ENCODE data around the gene SHMT2.

DNA sequence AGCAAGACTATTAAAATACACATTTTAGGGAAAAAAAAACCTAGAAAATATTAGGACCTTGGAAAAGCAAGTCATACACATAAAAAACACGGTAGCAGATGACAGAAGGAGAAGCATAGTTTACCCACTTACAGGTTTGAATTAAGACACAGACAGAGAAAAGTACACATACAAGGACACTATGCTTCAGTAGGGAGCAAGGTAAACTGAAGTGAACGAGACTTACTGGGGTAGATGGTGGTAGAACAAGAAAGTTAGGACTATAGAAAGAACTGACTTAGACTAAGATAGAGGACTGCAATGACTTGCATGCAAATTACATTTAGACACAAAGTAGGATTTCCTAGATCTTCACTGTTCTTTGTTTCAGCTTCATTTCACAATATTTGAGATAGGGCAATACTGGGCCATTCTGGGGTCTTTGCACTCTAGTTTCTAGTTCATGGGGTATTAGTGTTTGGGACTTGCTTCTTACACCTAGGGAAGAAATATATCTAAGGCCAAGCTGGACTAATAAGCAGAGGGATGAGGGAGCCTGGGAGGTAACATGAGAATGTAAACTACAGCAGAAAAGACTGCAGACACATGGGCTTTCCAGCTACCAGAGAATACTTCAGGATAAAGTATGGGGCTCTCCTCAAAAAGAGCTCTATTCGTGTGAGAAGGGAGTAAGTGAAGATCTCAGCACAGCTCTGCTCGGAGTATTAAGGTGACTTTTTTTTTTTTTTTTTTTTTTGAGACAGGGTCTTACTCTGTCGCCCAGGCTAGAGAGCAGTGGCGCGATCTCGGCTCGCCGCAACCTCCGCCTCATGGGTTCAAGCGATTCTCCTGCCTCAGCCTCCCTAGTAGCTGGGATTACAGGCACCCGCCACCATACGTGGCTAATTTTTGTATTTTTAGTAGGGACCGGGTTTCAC lies 49.2 kb downstream of the SHMT2 start:
- no peak for TF ChIP-seq POLR2AphosphoS5 (IDR thresholded peaks at IDR 0.05; ENCODE audit: low read depth)
- TF ChIP-seq, protein P1, sequence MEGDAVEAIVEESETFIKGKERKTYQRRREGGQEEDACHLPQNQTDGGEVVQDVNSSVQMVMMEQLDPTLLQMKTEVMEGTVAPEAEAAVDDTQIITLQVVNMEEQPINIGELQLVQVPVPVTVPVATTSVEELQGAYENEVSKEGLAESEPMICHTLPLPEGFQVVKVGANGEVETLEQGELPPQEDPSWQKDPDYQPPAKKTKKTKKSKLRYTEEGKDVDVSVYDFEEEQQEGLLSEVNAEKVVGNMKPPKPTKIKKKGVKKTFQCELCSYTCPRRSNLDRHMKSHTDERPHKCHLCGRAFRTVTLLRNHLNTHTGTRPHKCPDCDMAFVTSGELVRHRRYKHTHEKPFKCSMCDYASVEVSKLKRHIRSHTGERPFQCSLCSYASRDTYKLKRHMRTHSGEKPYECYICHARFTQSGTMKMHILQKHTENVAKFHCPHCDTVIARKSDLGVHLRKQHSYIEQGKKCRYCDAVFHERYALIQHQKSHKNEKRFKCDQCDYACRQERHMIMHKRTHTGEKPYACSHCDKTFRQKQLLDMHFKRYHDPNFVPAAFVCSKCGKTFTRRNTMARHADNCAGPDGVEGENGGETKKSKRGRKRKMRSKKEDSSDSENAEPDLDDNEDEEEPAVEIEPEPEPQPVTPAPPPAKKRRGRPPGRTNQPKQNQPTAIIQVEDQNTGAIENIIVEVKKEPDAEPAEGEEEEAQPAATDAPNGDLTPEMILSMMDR (conservative IDR thresholded peaks at IDR 0.05; ENCODE audit: low read depth in 2 of 2) = no peak
- TF ChIP-seq, protein P2, sequence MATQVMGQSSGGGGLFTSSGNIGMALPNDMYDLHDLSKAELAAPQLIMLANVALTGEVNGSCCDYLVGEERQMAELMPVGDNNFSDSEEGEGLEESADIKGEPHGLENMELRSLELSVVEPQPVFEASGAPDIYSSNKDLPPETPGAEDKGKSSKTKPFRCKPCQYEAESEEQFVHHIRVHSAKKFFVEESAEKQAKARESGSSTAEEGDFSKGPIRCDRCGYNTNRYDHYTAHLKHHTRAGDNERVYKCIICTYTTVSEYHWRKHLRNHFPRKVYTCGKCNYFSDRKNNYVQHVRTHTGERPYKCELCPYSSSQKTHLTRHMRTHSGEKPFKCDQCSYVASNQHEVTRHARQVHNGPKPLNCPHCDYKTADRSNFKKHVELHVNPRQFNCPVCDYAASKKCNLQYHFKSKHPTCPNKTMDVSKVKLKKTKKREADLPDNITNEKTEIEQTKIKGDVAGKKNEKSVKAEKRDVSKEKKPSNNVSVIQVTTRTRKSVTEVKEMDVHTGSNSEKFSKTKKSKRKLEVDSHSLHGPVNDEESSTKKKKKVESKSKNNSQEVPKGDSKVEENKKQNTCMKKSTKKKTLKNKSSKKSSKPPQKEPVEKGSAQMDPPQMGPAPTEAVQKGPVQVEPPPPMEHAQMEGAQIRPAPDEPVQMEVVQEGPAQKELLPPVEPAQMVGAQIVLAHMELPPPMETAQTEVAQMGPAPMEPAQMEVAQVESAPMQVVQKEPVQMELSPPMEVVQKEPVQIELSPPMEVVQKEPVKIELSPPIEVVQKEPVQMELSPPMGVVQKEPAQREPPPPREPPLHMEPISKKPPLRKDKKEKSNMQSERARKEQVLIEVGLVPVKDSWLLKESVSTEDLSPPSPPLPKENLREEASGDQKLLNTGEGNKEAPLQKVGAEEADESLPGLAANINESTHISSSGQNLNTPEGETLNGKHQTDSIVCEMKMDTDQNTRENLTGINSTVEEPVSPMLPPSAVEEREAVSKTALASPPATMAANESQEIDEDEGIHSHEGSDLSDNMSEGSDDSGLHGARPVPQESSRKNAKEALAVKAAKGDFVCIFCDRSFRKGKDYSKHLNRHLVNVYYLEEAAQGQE (IDR thresholded peaks at IDR 0.05; ENCODE audit: unreplicated experiment) = no peak
- no peak for TF ChIP-seq JUNB (IDR thresholded peaks at IDR 0.05; ENCODE audit: unreplicated experiment)
- TF ChIP-seq EZH2phosphoT487 (IDR thresholded peaks at IDR 0.05; ENCODE audit: unreplicated experiment) = no peak
- TF ChIP-seq EZH2 (IDR thresholded peaks at IDR 0.05; ENCODE audit: low read depth, unreplicated experiment) = no peak
- TF ChIP-seq, protein P3, sequence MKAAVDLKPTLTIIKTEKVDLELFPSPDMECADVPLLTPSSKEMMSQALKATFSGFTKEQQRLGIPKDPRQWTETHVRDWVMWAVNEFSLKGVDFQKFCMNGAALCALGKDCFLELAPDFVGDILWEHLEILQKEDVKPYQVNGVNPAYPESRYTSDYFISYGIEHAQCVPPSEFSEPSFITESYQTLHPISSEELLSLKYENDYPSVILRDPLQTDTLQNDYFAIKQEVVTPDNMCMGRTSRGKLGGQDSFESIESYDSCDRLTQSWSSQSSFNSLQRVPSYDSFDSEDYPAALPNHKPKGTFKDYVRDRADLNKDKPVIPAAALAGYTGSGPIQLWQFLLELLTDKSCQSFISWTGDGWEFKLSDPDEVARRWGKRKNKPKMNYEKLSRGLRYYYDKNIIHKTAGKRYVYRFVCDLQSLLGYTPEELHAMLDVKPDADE (IDR thresholded peaks at IDR 0.05) = no peak
- TF ChIP-seq CREB1 (CRISPR knock-in tag; IDR thresholded peaks at IDR 0.05; ENCODE audit: low read depth) = no peak
- no peak for TF ChIP-seq ZNF331 (CRISPR knock-in tag; IDR thresholded peaks at IDR 0.05; ENCODE audit: low read depth)
- no peak for TF ChIP-seq ZNF114 (CRISPR knock-in tag; IDR thresholded peaks at IDR 0.05)
- no peak for TF ChIP-seq NANOG (IDR thresholded peaks at IDR 0.05; ENCODE audit: borderline replicate concordance)
- no peak for TF ChIP-seq STAT1 (IDR thresholded peaks at IDR 0.05; ENCODE audit: unreplicated experiment)
- TF ChIP-seq, protein P4, sequence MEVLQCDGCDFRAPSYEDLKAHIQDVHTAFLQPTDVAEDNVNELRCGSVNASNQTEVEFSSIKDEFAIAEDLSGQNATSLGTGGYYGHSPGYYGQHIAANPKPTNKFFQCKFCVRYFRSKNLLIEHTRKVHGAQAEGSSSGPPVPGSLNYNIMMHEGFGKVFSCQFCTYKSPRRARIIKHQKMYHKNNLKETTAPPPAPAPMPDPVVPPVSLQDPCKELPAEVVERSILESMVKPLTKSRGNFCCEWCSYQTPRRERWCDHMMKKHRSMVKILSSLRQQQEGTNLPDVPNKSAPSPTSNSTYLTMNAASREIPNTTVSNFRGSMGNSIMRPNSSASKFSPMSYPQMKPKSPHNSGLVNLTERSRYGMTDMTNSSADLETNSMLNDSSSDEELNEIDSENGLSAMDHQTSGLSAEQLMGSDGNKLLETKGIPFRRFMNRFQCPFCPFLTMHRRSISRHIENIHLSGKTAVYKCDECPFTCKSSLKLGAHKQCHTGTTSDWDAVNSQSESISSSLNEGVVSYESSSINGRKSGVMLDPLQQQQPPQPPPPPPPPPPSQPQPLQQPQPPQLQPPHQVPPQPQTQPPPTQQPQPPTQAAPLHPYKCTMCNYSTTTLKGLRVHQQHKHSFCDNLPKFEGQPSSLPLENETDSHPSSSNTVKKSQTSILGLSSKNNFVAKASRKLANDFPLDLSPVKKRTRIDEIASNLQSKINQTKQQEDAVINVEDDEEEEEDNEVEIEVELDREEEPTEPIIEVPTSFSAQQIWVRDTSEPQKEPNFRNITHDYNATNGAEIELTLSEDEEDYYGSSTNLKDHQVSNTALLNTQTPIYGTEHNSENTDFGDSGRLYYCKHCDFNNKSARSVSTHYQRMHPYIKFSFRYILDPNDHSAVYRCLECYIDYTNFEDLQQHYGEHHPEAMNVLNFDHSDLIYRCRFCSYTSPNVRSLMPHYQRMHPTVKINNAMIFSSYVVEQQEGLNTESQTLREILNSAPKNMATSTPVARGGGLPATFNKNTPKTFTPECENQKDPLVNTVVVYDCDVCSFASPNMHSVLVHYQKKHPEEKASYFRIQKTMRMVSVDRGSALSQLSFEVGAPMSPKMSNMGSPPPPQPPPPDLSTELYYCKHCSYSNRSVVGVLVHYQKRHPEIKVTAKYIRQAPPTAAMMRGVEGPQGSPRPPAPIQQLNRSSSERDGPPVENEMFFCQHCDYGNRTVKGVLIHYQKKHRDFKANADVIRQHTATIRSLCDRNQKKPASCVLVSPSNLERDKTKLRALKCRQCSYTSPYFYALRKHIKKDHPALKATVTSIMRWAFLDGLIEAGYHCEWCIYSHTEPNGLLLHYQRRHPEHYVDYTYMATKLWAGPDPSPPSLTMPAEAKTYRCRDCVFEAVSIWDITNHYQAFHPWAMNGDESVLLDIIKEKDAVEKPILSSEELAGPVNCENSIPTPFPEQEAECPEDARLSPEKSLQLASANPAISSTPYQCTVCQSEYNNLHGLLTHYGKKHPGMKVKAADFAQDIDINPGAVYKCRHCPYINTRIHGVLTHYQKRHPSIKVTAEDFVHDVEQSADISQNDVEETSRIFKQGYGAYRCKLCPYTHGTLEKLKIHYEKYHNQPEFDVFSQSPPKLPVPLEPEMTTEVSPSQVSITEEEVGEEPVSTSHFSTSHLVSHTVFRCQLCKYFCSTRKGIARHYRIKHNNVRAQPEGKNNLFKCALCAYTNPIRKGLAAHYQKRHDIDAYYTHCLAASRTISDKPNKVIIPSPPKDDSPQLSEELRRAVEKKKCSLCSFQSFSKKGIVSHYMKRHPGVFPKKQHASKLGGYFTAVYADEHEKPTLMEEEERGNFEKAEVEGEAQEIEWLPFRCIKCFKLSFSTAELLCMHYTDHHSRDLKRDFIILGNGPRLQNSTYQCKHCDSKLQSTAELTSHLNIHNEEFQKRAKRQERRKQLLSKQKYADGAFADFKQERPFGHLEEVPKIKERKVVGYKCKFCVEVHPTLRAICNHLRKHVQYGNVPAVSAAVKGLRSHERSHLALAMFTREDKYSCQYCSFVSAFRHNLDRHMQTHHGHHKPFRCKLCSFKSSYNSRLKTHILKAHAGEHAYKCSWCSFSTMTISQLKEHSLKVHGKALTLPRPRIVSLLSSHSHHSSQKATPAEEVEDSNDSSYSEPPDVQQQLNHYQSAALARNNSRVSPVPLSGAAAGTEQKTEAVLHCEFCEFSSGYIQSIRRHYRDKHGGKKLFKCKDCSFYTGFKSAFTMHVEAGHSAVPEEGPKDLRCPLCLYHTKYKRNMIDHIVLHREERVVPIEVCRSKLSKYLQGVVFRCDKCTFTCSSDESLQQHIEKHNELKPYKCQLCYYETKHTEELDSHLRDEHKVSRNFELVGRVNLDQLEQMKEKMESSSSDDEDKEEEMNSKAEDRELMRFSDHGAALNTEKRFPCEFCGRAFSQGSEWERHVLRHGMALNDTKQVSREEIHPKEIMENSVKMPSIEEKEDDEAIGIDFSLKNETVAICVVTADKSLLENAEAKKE (CRISPR knock-in tag; IDR thresholded peaks at IDR 0.05) = no peak
